HG02840 (cell line): ENCODE data around the gene MED25.

Source experiments
- ATAC-seq: cut with Tn5 transposase; IDR thresholded peaks from one replicate; pipeline ENCODE4 v1.9.1; 2021; ENCODE audit warnings: mild to moderate bottlenecking, moderate library complexity, moderate number of reproducible peaks; ENCODE audit not compliant: unreplicated experiment, low FRiP score

MED25 gene

GRCh38 chr19:49881672-49882394 lies 63.7 kb downstream of the MED25 start:
- no peak for ATAC-seq

- ATAC-seq = no peak
These were observed 64.6 kb downstream of the MED25 start for GRCh38 chr19:49882643-49883042.

- ATAC-seq = no peak
These were observed 65.0 kb downstream of the MED25 start for GRCh38 chr19:49883094-49883493.

- ATAC-seq = no peak
These were observed 66.0 kb downstream of the MED25 start for GRCh38 chr19:49884109-49884508.

- ATAC-seq = no peak
These were observed 66.7 kb downstream of the MED25 start for GRCh38 chr19:49884760-49885159.
